NCI-H187 treated with DMSO at 0.1 percent for 48 hours (cell line): ENCODE measurements around the gene ENPP3.

Experiments
- DNase-seq: peaks from one replicate; lab custom pipeline; 2025; lab: John Stamatoyannopoulos, UW

Gene ENPP3

DNA sequence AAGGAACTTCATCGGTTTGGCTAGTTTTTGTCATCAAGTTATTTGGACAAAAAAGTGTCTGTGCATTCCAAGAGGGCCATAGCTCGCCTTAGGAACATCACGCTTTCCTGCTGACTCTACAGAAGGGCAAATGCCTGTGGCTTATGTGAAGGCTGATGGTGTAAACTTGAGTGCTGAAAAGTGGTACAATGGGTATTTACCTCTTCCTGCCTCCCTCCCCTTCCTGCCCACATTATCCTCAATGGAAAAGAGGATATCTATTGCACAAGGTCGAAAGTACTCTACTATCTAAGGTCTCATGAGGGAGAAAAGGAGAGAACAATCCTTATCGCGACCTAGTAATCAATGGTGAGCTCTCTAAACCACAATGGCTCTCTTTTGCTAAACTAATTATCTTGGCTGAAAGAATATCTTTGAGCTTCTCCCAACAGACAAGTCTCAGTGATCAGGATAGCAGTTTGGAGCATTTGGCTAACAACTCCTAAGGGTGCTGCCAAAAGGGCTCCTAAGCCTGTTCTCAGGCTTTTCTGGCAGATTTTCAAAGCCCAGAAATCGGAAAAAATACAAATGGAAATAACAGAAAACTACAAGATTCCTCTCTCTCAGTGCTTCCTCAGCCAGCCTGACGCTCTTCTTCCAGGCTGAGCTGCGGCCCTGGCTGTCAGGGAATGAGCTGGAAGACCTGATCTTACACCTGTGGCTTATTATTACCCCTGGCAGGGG lies 128.1 kb downstream of the ENPP3 start:
- DNase-seq: no peak

- no peak for DNase-seq
Observed at GRCh38 chr6:131765804-131766135, 128.7 kb downstream of the ENPP3 start.

DNA sequence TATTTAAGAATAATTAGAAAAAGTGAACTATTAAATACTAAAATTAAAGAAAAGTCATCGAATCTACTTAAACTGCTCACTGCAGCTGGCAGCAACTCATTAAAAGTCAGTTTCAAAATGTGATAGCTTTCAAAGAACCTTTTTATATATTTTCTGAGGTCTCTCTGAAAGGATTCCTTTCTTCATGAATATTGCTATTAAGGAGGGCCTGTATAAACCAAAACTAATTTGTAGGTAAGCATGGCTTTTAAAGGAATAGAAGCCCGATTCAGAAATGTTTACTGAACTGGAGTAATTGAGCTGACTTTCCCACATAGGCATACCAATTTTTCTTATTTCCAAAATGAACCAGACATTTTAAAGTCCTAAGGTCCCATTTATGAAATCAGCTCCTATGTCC lies 129.5 kb downstream of the ENPP3 start:
- DNase-seq: no peak

GRCh38 chr6:131768964-131769363 lies 131.9 kb downstream of the ENPP3 start:
- DNase-seq: no peak

- no peak for DNase-seq
Observed at GRCh38 chr6:131769385-131770141, 132.5 kb downstream of the ENPP3 start.

DNA sequence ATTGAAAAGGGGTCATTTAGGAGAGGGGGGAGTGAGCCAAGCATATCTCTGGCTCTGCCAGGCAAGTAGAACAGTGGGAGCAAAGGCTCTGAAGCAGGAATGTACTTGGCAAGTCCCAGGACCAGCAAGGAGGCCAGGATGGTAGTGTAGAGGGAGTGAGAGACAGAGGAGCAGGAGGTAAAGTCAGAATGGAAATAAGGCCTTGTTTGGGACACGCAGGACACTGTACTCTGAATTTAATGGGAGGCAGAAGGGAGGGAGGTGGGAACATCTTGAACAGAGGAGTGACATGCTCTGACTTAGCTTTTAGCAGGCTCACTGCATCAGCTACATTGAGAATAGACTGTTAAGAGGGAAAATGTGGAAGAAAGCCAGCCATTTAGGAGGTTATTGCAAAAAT lies 133.7 kb downstream of the ENPP3 start:
- DNase-seq: no peak

GRCh38 chr6:131773284-131773950 lies 136.3 kb downstream of the ENPP3 start:
- no peak for DNase-seq

GRCh38 chr6:131775886-131776285 lies 138.8 kb downstream of the ENPP3 start:
- DNase-seq: no peak

- DNase-seq: no peak
Observed at GRCh38 chr6:131776985-131777384, 139.9 kb downstream of the ENPP3 start.

- no peak for DNase-seq
Observed at GRCh38 chr6:131778169-131778568, 141.1 kb downstream of the ENPP3 start.

DNA sequence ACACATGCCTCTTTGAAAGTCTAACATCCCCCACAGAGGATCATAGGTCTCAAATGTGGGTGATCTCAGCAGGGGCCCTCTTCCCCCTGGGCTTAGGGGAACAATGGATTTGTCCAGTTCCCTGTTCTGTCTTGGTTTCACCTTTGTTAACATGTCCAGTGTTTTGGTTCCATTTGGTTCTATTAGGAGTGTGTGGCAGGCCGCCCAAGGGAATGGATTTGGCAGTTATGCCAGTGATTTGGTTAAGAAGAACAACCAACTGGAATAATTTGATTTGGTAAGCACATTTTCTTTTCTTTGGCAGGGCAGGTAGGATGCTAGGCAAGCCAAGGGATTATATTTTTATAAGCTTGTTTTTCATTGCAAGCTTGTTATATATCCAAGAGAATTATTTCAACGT lies 142.2 kb downstream of the ENPP3 start:
- no peak for DNase-seq

- no peak for DNase-seq
Observed at GRCh38 chr6:131780600-131780999, 143.5 kb downstream of the ENPP3 start.

- no peak for DNase-seq
Observed at GRCh38 chr6:131781687-131782086, 144.6 kb downstream of the ENPP3 start.

GRCh38 chr6:131782764-131783163 lies 145.7 kb downstream of the ENPP3 start:
- DNase-seq: peak; percentile 5

GRCh38 chr6:131784561-131784960 lies 147.5 kb downstream of the ENPP3 start:
- DNase-seq: no peak

DNA sequence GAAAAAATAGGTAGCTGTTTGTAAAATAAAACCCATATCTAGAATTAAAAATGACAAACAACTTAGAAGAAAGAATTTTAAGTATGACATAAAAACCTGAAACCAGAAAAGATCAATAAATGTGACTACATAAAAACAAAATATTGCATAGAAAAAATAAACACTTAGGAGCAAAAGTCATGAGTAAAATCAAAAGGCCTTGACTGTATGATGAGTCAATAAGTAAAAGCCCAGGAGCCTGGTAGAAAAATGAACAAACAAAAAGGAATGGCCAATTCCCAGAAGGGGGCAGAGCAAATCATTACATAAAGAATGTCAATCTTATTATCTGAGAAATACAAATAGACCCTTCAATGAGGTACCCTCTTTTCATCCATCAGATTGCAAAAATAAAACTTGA lies 150.0 kb downstream of the ENPP3 start:
- no peak for DNase-seq

- no peak for DNase-seq
Observed at GRCh38 chr6:131787766-131788712, 150.9 kb downstream of the ENPP3 start.

GRCh38 chr6:131789219-131789618 lies 152.1 kb downstream of the ENPP3 start:
- DNase-seq: no peak

DNA sequence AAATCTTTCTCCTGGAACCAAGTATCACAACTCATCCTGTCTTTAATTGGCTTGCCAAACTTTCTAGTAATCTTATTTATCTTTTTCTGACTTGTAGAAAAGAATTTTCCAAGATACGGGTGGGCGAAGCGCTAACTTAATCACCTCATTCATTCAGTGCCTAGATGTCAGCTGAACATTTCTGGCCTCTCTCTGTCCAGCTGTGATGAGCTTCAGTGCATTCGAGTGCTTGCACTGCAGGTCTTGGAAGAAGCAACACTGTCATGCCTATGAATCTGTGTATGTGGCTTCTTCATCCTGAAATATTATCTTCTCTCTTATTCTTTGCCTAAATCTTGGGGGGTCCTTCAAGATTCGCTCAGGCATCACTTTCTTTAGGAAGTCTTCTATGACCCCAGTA lies 154.4 kb downstream of the ENPP3 start:
- DNase-seq: no peak

GRCh38 chr6:131792091-131792496 lies 155.0 kb downstream of the ENPP3 start:
- DNase-seq: no peak

GRCh38 chr6:131795366-131795765 lies 158.3 kb downstream of the ENPP3 start:
- no peak for DNase-seq
